ENCODE data around the gene SLC7A10.

Gene SLC7A10

GRCh38 chr19:33205110-33205509 lies 20.5 kb downstream of the SLC7A10 start:
- DNase-seq (ENCODE audit: low read depth, low spot score), result no peak
- H3K27ac ChIP-seq, result no peak overlapping the region

GRCh38 chr19:33204136-33204973 lies 21.3 kb downstream of the SLC7A10 start:
- no peak for DNase-seq (ENCODE audit: low read depth, low spot score)

GRCh38 chr19:33203529-33203928 lies 22.1 kb downstream of the SLC7A10 start:
- H3K27ac ChIP-seq, result no peak overlapping the region
- no peak for DNase-seq (ENCODE audit: low read depth, low spot score)

More at GRCh38 chr19:33204136-33204973, 21.3 kb downstream of the SLC7A10 start:
- no peak overlapping the region for H3K27ac ChIP-seq

GRCh38 chr19:33202546-33203507 lies 22.8 kb downstream of the SLC7A10 start:
- no peak overlapping the region for H3K27ac ChIP-seq
- DNase-seq (ENCODE audit: low read depth, low spot score), result no peak

GRCh38 chr19:33201886-33202545 lies 23.6 kb downstream of the SLC7A10 start:
- DNase-seq (ENCODE audit: low read depth, low spot score), result no peak

GRCh38 chr19:33201473-33201872 lies 24.2 kb downstream of the SLC7A10 start:
- DNase-seq (ENCODE audit: low read depth, low spot score), result no peak
- no peak overlapping the region for H3K27ac ChIP-seq

More at GRCh38 chr19:33201886-33202545, 23.6 kb downstream of the SLC7A10 start:
- H3K27ac ChIP-seq, result no peak overlapping the region

GRCh38 chr19:33199441-33200265 lies 26.0 kb downstream of the SLC7A10 start:
- H3K27ac ChIP-seq, result no peak overlapping the region
- no peak for DNase-seq (ENCODE audit: low read depth, low spot score)

- no peak for DNase-seq (ENCODE audit: low read depth, low spot score)
- H3K27ac ChIP-seq, result no peak overlapping the region
Observed at GRCh38 chr19:33198169-33198568, 27.5 kb downstream of the SLC7A10 start.

GRCh38 chr19:33197591-33198000 lies 28.1 kb downstream of the SLC7A10 start:
- DNase-seq (ENCODE audit: low read depth, low spot score), result no peak
- H3K27ac ChIP-seq, result no peak overlapping the region

GRCh38 chr19:33196446-33197193 lies 29.0 kb downstream of the SLC7A10 start:
- no peak for DNase-seq (ENCODE audit: low read depth, low spot score)
- no peak overlapping the region for H3K27ac ChIP-seq

GRCh38 chr19:33195645-33196347 lies 29.9 kb downstream of the SLC7A10 start:
- H3K27ac ChIP-seq, result no peak overlapping the region
- no peak for DNase-seq (ENCODE audit: low read depth, low spot score)

GRCh38 chr19:33194886-33195644 lies 30.6 kb downstream of the SLC7A10 start:
- no peak overlapping the region for H3K27ac ChIP-seq
- DNase-seq (ENCODE audit: low read depth, low spot score), result no peak

GRCh38 chr19:33194532-33194885 lies 31.1 kb downstream of the SLC7A10 start:
- no peak for DNase-seq (ENCODE audit: low read depth, low spot score)
- H3K27ac ChIP-seq, result no peak overlapping the region

GRCh38 chr19:33193865-33194362 lies 31.7 kb downstream of the SLC7A10 start, which contains the start of gene LRP3:
TSS of gene LRP3 (plus strand) at chr19:33194330. CDS start at chr19:33194786, 456 bp downstream.
- H3K27ac ChIP-seq, result no peak within 1 kb of the TSS
- no peak for DNase-seq (ENCODE audit: low read depth, low spot score)

GRCh38 chr19:33193269-33193864 lies 32.3 kb downstream of the SLC7A10 start:
- no peak for DNase-seq (ENCODE audit: low read depth, low spot score)
- H3K27ac ChIP-seq, result no peak overlapping the region

- no peak for DNase-seq (ENCODE audit: low read depth, low spot score)
- H3K27ac ChIP-seq, result no peak overlapping the region
Observed at GRCh38 chr19:33192010-33192409, 33.6 kb downstream of the SLC7A10 start.

GRCh38 chr19:33191501-33191900 lies 34.1 kb downstream of the SLC7A10 start:
- DNase-seq (ENCODE audit: low read depth, low spot score), result no peak
- H3K27ac ChIP-seq, result no peak overlapping the region

All from epithelial cell of prostate (primary cell).